Left ventricle myocardium superior (tissue), 1 donor: ENCODE results near the gene ANP32A. TPM values are rescaled to one million over a fixed set of nuclear protein-coding genes. Genes with fewer than 3 reads are reported as not detected.
A peak's percentile ranks its signal among the peaks of the same experiment; 100 is the strongest.

ENCODE experiments used
- ATAC-seq: fragments of 200-7000 bp; cut with Tn5 transposase; one replicate; pipeline ENCODE4 v1.9.1; 2020; ENCODE audit warnings: mild to moderate bottlenecking, moderate library complexity
- DNase-seq: peaks from one replicate; pipeline ENCODE4 v3.0.0-alpha.2; 2020
- intact Hi-C: fragments of 100-400 bp; cut with micrococcal nuclease; formaldehyde crosslinking; loops from one replicate; pipeline ENCODE4 v1.11.0; 2022
- microRNA-seq: library from miRNA; unstranded; fragments of <30 nt; microRNA quantifications from one replicate; pipeline ENCODE4 v1.2.0, GENCODE V29; 2020; ENCODE audit warnings: borderline number of aligned reads
- total RNA-seq: library from RNA; stranded (reverse); fragmentation: NEBNext Ultra II Directional; extraction: Animal tissue kit (Norgen Biotek cat#: 25700); gene quantifications from one replicate; pipeline ENCODE4 v1.2.1, GENCODE V29; 2021
- donor health status: DM: no; HTN: yes; CAD: no; lungs with severe emphysema.

Gene ANP32A
- total RNA-seq, 1 donor from 2014 or later, result 138 TPM

- intact Hi-C loops, result no loop called here
- peak; percentile 47 for ATAC-seq
- no peak for DNase-seq
Measured at GRCh38 chr15:68730471-68730919, 90.2 kb downstream of the ANP32A start.

- peak; percentile 62 for DNase-seq
- intact Hi-C loops, result no loop called here
- ATAC-seq, result peak; percentile 79
Measured at GRCh38 chr15:68729789-68730411, 90.8 kb downstream of the ANP32A start.

Small RNAs within 50 kb of the gene (microRNA-seq; reads per million reads assigned to microRNA genes)
- gene MIR4312, result not detected

Other genes with a start within 250 kb of the ANP32A start
- gene CORO2B, start 241.9 kb downstream of the ANP32A start, total RNA-seq, result 5.9 TPM
- gene SPESP1, start 109.6 kb upstream of the ANP32A start, total RNA-seq, result 4.2 TPM
- not detected for gene NOX5, start 193.8 kb upstream of the ANP32A start, total RNA-seq